Stimulated activated CD8-positive, alpha-beta memory T cell treated with anti-CD3 and anti-CD28 coated beads, Interleukin-15, amount 100 ng/mL, for 24 hours (primary cell): ENCODE results near the gene LRRIQ3.
A peak's percentile ranks its signal among the peaks of the same experiment; 100 is the strongest.
"Not testable (repeated sequence)": the region's sequence is repeated elsewhere in the genome, so short reads cannot be mapped to it uniquely, and the experiment has no call there.

ENCODE experiments used
- DNase-seq: peaks from one replicate; pipeline ENCODE4 v3.0.0-alpha.2; 2020; ENCODE audit warnings: low read depth

LRRIQ3 gene

GRCh38 chr1:74197657-74198552 is at the start of gene LRRIQ3, which contains the start of gene FPGT:
LRRIQ3 (minus strand) TSS chr1:74198176; CDS start chr1:74183684, 14,492 bp downstream.
FPGT (plus strand) TSS chr1:74198242; CDS start chr1:74198279, 37 bp downstream.
- peak; percentile 92 for DNase-seq

DNA sequence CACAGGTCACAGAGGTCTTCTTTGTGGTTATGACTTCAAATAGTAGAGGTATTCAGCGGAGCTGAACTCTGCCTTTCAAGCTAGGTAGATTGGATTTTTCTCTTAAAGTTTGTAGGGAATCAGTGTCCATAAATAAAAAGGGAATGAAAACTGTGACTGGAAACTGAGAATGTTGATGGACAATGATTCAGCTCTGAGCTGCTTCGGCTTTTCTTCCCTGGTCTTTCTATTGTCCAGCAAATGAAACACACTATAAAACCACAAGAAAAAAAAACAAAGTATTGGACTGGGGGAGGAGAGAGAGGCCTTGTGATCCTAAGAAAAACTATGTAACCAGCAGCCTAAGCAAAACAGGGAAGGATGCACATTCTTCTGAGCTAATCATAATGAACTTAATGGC is 48.3 kb upstream of the LRRIQ3 start:
- DNase-seq, result no peak

- DNase-seq, result no peak
Measured at GRCh38 chr1:74245168-74245772, 47.3 kb upstream of the LRRIQ3 start.

GRCh38 chr1:74237787-74238186 is 39.8 kb upstream of the LRRIQ3 start:
- no peak for DNase-seq

- no peak for DNase-seq
Measured at GRCh38 chr1:74237035-74237434, 39.1 kb upstream of the LRRIQ3 start.

GRCh38 chr1:74236440-74236839 is 38.5 kb upstream of the LRRIQ3 start:
- no peak for DNase-seq

GRCh38 chr1:74235153-74235552 is 37.2 kb upstream of the LRRIQ3 start, which contains the start of gene TNNI3K:
TNNI3K (plus strand) TSS chr1:74235387; CDS start chr1:74235452, 65 bp downstream.
- DNase-seq, result no peak

- DNase-seq, result no peak
Measured at GRCh38 chr1:74223453-74223852, 25.5 kb upstream of the LRRIQ3 start.

DNA sequence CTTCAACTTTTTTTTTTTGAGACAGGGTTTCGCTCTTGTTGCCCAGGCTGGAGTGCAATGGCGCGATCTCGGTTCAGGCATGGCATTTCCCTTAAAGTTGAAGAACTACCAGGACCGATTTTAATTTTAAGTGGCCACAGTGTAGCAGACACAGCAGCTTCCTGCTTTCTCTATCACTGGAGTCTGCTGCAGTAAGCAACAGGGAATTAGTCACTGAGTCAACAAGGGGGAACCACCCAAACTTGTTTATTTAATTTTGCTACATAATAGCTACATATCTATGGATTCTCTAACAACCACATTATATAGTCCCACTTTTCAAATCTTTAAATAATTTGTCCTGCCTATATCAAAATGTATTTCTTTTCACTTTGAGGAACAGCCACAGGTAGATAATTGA is 24.7 kb upstream of the LRRIQ3 start:
- no peak for DNase-seq

DNA sequence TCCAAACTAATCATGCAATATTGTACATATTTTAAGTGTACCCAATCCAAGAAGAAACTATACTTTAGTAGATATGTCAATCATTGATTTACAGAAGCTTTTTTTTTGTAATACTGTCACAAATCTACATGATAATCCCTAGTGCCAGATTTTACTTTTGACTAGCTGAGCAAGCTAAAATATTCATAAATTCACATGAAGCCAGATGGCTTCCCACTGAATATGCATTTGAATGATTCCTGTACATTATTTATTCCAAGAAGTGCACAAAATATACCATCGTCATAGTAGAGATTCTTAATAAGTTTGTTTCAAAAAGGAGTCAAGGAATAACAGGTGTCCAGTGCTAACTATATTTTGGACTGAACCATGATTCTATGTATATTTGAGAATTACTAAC is 17.3 kb upstream of the LRRIQ3 start:
- DNase-seq, result no peak

- no peak for DNase-seq
Measured at GRCh38 chr1:74205266-74205665, 7.3 kb upstream of the LRRIQ3 start.

- no peak for DNase-seq
Measured at GRCh38 chr1:74199504-74199903, 1.5 kb upstream of the LRRIQ3 start.

- DNase-seq, result no peak
Measured at GRCh38 chr1:74197255-74197654, 721 bp downstream of the LRRIQ3 start.

DNA sequence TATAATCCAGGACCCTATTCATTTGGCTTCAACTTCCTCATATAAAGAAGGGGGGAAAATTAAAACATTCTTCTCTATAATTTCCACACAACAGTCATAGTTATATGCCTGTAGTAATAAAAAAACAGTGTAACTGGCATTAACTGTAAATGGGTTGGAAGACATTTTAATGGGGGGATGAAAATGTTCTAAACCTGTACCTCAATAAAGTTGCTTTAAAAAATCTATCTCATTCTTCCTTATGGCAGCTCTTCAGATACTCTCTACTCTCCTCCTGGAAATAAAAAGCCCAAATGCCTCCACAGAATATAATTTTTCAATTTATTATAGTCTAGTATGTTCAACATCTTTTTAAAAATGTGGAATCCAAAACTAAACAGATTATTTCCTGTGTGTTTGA is 2.6 kb downstream of the LRRIQ3 start:
- no peak for DNase-seq

DNA sequence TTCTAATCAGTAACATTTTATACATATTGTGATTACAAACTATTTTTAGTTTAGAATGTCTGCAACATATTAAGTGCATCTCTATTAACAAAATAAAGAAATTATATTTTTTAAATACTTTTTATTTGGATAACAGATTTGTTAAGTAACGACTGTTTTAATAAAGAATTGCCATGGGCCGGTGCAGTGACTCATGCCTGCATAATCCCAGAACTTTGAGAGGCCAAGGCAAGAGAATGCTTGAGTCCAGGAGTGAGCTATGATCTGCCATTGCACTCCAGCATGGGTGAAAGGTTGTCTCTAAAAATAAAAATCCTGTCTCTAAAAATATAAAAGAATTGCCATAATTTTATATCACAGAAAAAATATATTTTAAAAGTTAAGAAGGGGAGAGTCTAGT is 4.1 kb downstream of the LRRIQ3 start:
- no peak for DNase-seq

DNA sequence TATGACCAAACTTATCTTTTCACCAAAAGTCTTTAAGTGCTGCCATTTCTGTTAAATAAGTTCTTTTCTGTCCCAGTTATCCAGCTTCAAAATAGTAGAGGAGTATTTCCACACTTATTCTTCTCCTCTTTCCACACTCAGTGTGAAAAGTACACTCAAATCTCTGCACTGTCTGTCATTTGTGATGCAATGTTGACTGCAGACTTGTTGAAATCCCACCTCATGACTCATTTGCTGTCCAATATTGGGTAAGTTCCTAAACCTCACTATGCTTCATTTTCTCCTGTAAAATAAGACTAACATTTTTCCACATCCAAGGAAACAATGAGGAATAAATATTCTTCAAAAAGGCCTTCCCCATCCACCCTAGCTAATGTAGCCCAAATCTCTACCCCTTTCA is 17.5 kb downstream of the LRRIQ3 start:
- DNase-seq, result no peak

DNA sequence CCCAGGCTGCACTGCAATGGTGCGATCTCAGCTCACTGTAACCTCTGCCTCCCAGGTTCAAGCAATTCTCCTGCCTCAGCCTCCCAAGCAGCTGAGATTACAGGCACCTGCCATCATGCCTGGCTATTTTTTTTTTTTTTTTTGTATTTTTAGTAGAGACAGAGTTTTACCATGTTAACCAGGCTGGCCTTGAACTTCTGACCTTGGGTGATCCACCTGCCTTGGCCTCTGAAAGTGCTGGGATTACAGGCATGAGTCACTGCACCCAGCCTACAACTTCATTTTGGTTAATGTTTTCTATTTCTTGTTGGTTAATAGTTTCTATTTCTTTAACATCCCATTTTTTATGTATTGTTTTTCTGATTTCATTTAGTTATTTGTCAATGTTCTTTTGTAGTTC is 23.6 kb downstream of the LRRIQ3 start:
- not testable (repeated sequence) for DNase-seq

DNA sequence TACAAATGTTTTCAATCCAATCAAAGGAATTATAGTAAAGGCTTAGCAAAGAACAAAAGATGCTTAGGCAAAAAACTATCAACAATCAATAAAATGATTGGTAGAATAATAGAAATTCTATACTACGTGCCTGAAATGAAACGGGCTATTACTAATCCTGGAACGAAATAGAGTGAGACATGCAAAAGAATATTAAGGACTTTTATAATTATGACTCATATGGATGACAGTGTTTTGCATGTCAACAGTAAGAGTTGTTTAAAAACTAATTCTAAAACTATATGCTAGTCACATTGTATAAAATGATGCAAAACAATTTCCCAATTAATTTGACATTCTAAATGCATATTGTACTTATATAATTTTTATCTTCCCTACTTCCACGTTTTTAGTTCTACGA is 35.6 kb downstream of the LRRIQ3 start:
- no peak for DNase-seq

- no peak for DNase-seq
Measured at GRCh38 chr1:74161497-74161896, 36.5 kb downstream of the LRRIQ3 start.

DNA sequence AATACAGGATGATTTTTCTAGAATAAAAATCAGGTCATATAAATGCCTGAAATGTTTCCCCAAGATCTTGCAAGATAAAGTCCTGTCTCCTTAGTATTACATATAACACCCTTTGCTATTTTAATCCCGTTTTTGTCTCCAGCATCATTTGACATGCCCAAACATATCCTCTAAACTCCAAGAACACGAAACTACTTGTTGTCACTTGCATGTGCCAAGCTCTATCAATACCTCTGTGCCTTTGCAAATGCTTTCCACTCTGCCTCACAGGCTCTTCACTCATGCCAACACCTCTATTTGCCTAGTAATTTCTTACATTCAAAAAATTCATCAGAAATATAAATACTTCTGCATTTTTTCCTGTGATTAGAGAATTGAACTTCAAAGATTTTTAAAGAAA is 37.9 kb downstream of the LRRIQ3 start:
- DNase-seq, result no peak

- no peak for DNase-seq
Measured at GRCh38 chr1:74145086-74145485, 52.9 kb downstream of the LRRIQ3 start.

DNA sequence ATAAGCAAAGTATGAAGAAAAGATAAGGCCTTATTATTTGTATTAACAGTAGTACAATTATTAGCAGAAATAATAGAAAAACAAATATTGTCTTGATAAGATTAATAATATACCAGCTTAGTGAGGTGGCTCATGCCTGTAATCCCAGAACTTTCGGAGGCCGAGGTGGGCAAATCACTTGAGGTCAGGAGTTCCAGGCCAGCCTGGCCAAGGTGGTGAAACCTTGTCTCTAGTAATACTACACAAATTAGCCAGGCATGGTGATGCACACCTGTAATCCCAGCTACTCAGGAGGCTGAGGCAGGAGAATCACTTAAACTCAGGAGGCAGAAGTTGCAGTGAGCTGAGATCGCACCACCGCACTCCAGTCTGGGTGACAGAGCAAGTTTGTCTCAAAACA is 80.6 kb downstream of the LRRIQ3 start:
- DNase-seq, result not testable (repeated sequence)

DNA sequence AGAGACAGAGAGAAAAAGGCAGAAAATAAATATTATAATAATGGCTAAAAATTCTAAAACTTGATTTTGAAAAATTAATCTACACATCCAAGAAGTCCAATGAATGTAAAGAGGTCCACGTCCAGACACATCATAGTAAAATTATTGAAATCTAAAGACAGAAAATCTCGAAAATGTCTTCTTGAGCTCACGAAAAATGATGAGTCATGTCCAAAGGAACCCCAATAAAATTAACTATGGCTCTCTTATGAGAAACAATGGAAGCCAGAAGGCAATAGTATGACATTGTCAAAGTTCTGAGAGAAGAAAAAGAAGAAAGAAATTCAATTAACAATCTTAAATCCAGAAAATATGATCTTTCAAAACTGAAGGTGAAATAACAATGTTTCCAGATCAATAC is 84.6 kb downstream of the LRRIQ3 start:
- DNase-seq, result no peak
